Stimulated activated CD8-positive, alpha-beta memory T cell treated with anti-CD3 and anti-CD28 coated beads, Interleukin-15, amount 100 ng/mL, for 24 hours (primary cell): Measurements from ENCODE around the gene IL9R.
"Not testable (repeated sequence)": the region's sequence is repeated elsewhere in the genome, so short reads cannot be mapped to it uniquely, and the experiment has no call there.

Experiments used
- DNase-seq: peaks from one replicate; pipeline ENCODE4 v3.0.0-alpha.2; 2020; ENCODE audit warnings: low read depth

The IL9R gene

GRCh38 chrX:156030474-156030873 lies 33.0 kb downstream of the IL9R start:
- DNase-seq: not testable (repeated sequence)
